ENCODE data around the gene CLTC. TPM values are rescaled to one million over a fixed set of nuclear protein-coding genes. Genes with fewer than 3 reads are reported as not detected.

CLTC gene
- total RNA-seq, 1 donor from 2014 or later, result 314 TPM

GRCh38 chr17:59737324-59737723 lies 117.6 kb downstream of the CLTC start:
- no peak overlapping the region for H3K4me3 Mint-ChIP-seq (ENCODE audit: unreplicated experiment)
- H3K36me3 Mint-ChIP-seq (ENCODE audit: low read depth), result peaks cover 16% of the 10 kb centered on the region

GRCh38 chr17:59743842-59744241 lies 124.1 kb downstream of the CLTC start:
- peaks cover 13% of the 10 kb centered on the region for H3K36me3 Mint-ChIP-seq (ENCODE audit: low read depth)
- H3K9me3 Mint-ChIP-seq (ENCODE audit: low read depth), result peaks cover 3% of the 10 kb centered on the region
- H3K27me3 Mint-ChIP-seq (ENCODE audit: low read depth), result no peaks in the 10 kb centered on the region
- no peak for TF ChIP-seq CTCF (IDR thresholded peaks at IDR 0.05)
- peaks cover 10% of the 10 kb centered on the region for H3K4me1 Mint-ChIP-seq (ENCODE audit: low read depth)
- H3K27ac Mint-ChIP-seq (ENCODE audit: unreplicated experiment), result no peak overlapping the region
- DNase-seq (ENCODE audit: low spot score), result no peak
- no peak overlapping the region for H3K4me3 Mint-ChIP-seq (ENCODE audit: unreplicated experiment)

More at GRCh38 chr17:59737324-59737723, 117.6 kb downstream of the CLTC start:
- Mint-ChIP-seq H3K27me3 (ENCODE audit: low read depth) (no peaks in the 10 kb centered on the region), H3K27ac (ENCODE audit: unreplicated experiment) (no peak overlapping the region), H3K9me3 (ENCODE audit: low read depth) (no peaks in the 10 kb centered on the region), H3K4me1 (ENCODE audit: low read depth) (peaks cover 3% of the 10 kb centered on the region)
- no peak for TF ChIP-seq CTCF (IDR thresholded peaks at IDR 0.05)
- no peak for DNase-seq (ENCODE audit: low spot score)

GRCh38 chr17:59745040-59745439 lies 125.3 kb downstream of the CLTC start:
- H3K4me3 Mint-ChIP-seq (ENCODE audit: unreplicated experiment), result no peak overlapping the region
- no peak for TF ChIP-seq CTCF (IDR thresholded peaks at IDR 0.05)
- no peaks in the 10 kb centered on the region for H3K27me3 Mint-ChIP-seq (ENCODE audit: low read depth)
- DNase-seq (ENCODE audit: low spot score), result no peak
- peaks cover 13% of the 10 kb centered on the region for H3K36me3 Mint-ChIP-seq (ENCODE audit: low read depth)
- H3K9me3 Mint-ChIP-seq (ENCODE audit: low read depth), result peaks cover 3% of the 10 kb centered on the region
- H3K27ac Mint-ChIP-seq (ENCODE audit: unreplicated experiment), result no peak overlapping the region
- H3K4me1 Mint-ChIP-seq (ENCODE audit: low read depth), result peaks cover 10% of the 10 kb centered on the region

Other genes with a start within 250 kb of the CLTC start
- gene DHX40, start 54.3 kb upstream of the CLTC start, total RNA-seq, result 29.2 to 37.2 TPM (median 30.0 TPM) in 3 replicates
- 18.0 to 24.1 TPM (median 20.9 TPM) in 3 replicates for gene PTRH2, start 87.5 kb downstream of the CLTC start, total RNA-seq
- 295 to 347 TPM (median 324 TPM) in 3 replicates for gene VMP1, start 87.8 kb downstream of the CLTC start, total RNA-seq